GM21390 (cell line): ENCODE measurements around the gene GPC6.

ENCODE experiments used
- ATAC-seq: cut with Tn5 transposase; IDR thresholded peaks from one replicate; pipeline ENCODE4 v1.9.1; 2021; ENCODE audit not compliant: unreplicated experiment

The GPC6 gene

DNA sequence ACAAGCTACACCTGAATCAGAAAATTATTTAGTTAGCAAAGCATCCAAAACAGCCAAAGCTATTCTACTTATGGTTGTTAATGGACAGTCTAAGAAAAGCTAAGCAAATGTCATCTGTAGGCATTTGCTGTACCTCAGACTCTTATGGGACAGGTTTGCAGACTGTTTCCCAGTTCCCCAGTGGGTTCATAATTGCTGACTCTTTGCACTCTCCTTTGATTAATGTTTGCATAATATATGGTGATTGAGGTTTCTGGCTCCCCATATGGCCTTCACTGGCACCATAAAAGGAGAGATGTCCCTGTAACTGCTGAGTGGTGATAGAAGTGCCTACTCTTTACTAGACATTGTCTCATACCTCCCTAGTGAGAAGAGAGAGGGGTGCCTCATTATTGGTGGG lies 142.1 kb downstream of the GPC6 start:
- no peak for ATAC-seq

DNA sequence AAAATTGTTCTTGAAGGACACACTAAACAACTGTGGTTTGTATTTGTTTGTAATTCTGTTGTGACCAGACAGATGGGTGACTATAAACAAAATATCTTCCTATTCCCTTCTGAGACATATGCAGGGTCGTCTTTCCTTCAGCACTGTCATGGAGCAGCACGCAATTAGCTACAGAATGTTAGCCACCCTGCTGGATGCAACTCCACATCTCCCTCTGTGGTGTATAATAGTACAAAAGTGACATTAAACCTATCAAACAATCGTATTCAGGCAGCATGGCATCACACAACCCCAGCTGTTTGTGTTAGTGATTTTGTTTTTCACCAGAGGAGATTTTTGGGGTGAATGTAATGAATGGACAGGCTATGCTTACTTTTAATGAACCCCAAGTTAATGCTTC lies 146.2 kb downstream of the GPC6 start:
- ATAC-seq: no peak

DNA sequence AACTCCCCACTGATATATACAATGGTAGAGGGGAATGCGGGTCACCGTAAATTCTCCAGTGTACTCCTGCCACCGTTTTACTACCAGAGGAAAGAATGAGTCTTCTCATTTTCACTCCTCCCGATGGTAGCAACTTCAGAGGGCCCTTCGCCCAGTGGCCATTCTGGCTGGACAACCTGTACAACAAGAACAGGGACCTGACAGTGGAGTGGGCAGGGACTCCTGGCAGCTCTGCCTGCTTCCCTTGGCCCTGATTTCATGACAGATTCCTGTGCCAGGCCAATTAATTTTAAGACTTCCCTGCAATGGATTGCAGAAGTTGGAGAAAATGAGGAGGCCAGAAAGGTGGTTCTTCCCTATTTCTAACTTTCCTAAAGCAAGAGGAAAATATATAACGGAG lies 148.9 kb downstream of the GPC6 start:
- no peak for ATAC-seq

DNA sequence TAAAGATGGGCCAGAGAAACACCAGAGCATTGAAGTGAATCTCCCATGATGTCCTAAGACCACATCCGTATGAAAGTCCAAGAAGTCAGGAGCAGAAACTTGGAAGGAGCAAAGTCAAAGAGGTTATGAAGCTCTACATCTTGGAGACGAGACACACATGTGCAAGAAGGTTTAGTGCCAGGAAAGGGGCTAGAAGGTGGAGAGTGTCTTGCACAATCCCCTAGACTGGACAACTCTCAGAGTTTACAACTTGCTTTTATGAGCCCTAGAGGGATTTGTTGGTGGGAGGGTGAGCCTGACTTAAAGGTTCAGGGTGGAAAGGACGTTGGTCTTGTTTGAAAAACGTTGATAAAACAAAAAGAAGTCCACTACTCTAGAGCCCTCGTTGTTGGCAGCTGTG lies 150.6 kb downstream of the GPC6 start:
- ATAC-seq: no peak

DNA sequence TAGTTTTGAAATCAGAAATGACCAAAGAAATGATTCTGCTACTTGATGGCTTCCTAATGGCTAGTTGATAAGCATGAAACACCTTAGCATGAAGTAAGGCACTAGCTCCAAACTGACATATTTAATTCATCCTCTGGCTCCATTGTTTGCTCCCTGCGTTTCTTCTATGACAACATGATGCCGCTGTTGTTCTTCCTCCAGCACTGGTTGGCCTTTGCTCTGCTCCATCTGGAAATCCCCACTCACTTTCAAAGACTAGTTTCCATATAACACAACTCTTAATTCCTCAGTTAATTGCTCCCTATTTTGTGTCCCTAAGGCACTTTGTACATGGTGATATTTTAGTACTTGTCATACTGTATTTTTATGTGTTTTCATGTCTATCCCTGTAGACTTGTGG lies 151.6 kb downstream of the GPC6 start:
- ATAC-seq: no peak

DNA sequence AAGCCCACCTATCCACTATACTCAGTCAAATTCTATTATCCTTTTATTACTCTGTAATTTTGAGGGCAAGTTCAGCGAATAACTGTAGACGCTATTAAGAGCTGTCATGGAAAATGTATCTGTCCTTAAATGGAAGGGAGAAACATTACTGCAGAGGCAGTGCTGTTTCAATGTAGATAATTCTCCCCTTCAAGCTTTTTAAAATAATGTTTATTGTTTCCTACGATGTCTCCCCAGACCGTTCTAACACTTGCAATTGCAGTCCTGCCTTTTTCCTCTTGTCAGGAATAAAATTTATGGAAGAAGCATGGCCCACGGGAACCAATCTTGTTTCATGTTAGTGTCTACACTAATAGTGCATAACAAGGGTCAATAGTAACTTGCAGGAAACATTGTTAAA lies 159.5 kb downstream of the GPC6 start:
- no peak for ATAC-seq

DNA sequence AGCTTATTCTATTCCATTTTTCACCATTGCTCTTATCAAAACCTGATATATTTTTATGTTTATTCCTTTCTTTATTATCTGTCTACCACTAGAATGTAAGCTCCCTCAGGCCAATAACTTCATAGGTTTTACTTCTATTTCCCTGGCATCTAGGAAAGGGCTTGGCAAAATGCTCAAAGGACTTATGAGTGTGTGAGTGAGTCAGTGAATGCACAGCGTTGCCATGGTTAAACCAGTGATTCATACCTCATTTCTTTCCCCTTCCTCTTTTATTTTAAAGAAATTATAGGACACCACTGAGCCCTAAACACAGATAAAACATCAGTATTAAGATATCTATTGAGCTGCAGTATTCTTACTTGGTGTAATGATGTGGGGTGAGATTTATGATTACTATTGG lies 162.1 kb downstream of the GPC6 start:
- ATAC-seq: no peak

DNA sequence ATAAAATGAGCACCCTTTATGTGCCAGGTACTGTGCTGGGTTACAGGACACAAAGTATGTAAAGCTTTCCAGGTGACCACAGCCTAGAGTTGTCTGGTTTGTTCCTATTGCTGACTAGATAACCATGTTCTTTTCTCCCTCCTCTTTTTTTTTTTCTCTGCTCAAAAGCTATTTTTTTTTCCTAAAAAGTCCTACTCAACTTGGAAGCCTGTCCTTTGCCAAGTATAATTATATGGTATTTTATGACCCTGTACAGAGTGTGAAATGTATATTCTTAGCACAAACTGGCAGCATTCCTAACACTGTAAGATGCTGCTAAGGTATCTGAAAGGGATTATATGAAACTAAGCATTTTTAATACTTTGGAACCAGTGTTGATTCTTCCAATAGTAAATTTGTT lies 171.0 kb downstream of the GPC6 start:
- ATAC-seq: no peak

DNA sequence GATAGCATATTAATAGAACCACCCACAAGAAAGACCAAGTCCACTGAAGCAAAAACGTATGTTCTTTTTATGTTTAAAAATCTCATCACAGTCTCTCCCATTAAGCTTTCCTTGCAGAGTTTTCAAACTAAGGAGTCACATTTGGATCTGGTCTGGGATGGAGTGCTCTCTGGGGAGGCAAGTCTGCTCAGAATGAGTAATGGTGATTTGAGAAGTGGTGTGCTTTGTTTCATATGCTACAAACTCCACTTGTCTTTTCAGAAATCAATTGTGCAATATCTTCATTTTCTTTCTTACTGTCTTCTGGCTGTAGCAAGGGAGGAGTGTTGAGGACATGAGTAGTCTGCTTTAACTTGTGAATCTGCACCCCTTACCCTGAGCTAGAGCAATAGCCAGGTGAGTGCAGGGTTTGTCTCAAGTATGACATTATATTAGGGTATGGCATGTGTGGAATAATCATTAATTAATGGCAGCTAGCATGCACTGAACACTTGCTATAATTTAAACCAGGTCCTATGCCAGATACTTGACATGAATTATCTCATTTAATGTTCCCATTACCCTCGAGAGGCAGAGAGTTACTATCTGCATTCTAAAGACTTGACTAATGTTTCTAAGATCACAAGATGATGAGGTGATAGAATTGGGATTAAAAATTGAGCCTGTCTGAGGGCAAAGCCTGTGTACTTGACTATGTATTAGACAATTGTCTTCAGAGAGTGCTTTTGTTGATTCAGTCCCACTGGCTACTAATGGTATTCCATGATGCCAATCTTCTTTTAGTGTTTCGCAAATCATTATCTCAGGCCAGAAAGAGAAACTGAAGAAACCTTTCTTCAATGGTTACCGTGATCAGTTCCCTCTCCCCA lies 171.8 kb downstream of the GPC6 start:
- ATAC-seq: no peak

DNA sequence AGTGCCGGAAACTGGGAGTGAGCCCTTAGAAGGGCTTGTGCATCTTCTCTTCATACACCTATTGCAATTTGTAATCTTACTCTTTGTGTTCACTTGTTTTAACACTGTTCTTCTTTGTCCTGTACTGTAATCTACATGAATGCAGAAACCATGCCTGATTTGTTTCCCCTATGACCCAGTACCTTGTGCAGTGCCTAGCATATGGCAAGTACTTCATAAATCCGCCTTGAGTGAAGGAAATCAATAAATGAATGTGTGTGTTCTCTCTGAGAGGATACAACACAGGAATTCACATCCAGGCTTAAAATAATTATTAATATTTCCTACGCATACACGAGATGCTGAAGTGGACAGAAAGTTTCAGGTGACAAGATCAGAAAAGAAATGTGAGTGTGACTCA lies 172.6 kb downstream of the GPC6 start:
- ATAC-seq: no peak

DNA sequence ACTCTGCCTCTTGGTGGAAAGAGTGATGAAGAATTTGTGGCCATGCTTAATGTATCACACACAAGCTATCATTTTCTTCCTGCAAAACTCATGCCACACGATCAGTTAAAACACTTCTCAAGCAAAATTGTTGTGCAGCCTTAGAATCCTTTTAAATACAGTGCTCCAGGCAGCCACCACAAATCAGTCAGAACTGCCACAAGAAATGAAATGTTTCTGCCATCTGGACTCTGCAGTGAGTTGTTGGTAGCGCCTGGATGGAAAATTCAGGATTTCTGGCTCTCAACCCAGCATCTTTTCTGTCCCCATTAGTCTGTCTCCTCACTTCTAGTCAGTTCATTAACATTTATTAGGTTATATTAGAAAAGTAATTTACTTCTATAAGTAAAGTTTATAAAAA lies 179.5 kb downstream of the GPC6 start:
- ATAC-seq: no peak

DNA sequence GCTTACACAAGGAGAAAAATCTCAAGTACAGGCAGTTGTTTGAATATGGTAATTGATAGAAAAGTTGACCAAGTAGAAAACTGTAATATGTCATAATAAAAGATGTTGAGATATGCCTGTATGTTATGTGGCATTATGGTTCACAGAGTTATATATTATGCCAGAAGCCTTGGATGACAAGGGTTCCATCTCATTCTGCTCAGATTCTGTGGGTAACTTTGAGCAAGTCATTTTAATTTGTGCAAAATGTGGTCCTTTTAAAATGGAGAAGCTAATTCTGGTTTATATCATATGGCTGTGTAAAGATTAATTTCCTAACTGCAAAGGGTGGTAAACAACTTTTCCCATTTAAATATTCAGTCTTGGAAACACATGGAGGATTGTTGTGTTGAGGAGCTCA lies 180.9 kb downstream of the GPC6 start:
- no peak for ATAC-seq

DNA sequence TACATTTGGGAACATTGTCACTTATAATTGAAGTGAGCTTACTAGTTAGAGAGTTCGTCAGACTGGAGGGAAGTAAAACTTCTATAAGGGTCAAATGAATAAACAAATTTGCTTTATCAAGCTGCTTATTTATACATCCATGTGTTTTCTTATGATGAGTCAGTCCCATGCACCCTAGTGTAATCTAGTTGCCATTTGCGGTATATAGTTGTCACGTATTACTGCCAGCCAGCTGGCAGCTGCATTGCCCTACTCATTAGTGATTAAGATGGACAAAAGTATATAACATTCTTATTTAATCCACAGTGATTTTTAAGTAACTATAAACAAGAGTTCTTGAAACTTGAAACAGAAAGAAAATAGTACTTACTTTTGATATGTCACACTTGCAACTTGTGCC lies 182.4 kb downstream of the GPC6 start:
- ATAC-seq: no peak

DNA sequence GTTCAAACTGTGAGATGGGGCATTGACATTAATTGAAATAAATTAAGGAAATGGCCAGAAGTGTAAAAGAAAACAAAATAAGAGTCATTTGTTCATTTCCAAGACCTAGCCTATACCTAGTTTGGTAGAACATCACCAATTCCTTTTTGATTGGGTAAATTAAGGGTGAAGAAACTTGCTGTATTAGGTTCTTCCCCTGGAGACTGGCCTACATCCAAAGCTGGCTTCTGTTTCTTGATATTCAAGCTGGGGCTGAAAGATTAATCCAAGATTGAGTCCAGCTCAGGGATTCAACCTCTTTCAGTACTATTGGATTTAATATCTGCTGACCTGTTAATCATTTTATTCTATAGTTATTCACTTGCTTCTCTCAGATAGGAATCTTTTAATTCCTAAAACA lies 183.2 kb downstream of the GPC6 start:
- no peak for ATAC-seq

DNA sequence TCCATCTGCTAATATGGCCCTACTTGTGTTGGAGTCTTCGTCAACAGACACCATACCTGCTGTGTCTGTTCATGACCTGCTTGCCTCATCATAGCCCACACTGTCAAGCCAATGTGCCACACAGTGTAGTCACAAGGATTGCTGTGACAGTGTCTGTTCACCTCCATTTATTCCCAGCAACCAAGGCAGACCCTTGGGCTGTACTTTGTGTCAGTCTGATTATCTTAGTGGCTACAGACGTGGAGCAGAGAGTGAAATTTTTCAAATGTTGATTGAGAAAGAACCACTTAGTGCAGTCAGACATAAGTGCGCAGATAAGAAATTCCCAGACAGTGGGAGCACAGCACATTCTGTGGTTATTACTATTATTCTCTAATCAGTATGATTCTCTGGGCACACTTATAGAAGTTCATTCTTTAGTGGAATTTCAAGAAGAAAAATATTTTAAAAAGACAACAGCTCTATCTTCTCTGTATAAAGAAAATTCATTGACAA lies 184.6 kb downstream of the GPC6 start:
- ATAC-seq: no peak

DNA sequence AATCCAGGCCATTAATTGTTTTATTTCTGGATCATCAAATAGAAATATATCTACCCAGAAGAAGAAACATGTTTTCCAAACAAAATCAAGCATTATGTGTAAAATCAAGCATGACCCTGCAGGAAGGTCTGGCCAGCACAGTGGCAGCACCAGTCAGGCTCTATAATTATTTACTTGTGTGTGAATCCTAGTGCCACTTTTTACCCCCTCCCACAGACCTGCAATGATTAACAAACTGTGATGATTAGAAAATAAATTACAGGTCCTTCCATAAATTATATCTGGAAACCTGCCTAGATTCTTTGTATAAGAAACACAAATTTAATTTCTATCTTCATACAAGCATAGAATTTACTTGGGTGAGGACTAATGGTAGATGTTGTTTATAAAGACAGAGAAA lies 186.1 kb downstream of the GPC6 start:
- no peak for ATAC-seq

DNA sequence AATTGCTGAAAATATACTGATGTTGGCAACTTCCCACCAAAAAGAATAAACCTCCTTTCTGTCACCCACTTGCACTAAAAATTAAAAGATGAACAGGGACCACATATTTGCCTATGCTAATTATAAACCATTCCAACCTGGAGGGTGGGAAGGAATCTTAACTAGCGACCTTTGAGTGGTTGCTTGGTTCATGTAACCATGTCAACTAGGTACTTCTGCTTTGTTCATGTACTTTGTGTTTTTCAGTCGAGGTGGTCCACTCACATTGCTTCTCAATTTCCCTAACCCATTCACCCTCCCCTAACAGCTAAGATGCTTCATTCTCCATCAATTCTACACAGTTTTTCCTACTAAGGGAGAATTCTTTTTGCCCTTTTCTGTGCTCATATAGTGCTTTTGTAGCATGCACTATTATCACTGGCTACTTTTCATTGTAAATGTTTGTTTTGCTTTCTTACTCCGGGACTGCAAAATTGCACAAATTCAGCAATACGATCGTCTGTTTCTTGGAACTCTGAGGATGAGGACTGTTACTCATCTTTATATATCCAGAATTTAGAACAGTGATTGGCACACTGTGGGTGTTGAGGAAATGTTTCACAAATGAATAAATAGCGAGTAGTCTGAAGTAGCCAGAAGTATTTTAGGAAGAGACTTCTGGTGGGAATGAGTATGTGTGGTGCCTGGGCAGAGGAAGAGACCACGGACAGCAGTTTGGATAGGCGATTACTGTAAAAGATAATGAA lies 187.5 kb downstream of the GPC6 start:
- ATAC-seq: no peak

DNA sequence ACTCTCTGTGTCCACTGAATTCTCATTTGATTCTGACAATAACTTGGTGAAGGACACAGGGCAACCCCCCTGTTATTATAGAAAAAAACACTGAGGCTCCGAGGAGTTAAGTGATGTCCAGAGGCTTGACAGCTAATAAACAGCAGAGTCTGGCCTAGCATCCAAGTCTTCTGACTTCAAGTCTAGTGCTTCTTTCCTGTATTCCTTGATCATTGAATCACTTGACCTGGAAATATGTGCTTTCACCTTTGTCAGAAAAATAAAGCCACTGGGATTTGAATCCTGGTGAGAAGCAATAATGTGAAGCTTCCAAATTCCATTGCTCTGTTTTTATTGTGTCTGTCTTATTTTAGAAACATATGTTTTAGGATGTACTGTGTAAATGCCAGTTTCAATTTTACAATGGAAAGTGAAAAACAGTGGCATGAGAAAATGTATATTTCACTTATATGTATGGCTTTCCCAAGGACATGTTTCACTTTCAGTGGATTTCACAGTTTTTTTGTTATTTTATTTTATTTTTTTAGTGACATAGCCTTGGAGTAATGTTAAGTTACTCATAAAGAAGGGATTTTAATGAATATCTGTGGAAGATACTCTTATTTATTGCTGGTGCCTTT lies 190.2 kb downstream of the GPC6 start:
- no peak for ATAC-seq

DNA sequence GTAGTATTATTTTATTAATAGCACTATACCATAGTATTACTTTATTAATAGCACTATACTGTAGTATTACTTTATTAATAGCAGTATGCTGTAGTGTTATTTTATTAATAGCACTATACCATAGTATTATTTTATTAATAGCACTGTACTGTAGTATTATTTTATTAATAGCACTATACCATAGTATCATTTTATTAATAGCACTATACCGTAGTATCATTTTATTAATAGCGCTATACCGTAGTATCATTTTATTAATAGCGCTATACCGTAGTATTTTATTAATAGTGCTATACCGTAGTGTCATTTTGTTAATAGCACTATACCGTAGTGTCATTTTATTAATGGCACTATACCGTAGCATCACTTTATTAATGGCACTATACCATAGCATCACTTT lies 191.8 kb downstream of the GPC6 start:
- ATAC-seq: no peak

DNA sequence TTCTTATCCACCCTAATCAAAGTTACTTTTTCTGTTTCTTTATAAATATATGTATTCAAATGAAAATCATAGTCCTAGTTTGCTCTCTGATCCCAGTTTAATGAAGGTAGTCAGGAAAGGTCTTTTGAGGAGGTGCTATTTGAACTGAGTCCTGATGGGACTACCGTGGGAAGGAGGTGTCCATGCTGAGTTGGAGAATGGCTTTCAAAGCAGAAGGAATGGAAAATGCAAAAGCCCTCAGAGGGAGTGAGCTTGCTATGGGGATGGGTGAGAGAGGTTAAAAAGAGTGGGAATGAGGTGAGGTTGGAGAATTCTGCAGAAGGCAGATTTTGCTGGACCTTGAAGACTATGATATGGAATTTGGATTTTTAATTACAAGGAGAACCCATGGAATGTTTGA lies 193.6 kb downstream of the GPC6 start:
- ATAC-seq: no peak

DNA sequence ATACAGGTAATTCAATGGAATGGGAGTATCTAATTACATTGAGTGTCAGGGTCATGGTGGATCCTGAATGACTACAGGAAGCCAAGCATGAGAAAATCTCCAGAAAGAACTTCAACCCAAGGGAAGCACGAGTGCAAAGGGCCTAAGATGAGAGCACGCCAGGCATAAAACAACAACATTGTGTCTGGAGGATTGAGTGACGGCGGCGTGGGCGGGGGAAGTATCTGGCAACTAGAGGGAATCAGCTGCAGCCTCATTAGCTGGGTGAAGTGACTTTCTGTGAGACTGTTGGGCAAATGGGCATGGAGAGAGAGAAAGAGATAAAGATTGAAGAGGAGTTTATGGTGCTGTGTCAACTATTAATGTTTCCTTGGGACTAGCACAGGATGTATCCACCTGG lies 194.3 kb downstream of the GPC6 start:
- no peak for ATAC-seq

DNA sequence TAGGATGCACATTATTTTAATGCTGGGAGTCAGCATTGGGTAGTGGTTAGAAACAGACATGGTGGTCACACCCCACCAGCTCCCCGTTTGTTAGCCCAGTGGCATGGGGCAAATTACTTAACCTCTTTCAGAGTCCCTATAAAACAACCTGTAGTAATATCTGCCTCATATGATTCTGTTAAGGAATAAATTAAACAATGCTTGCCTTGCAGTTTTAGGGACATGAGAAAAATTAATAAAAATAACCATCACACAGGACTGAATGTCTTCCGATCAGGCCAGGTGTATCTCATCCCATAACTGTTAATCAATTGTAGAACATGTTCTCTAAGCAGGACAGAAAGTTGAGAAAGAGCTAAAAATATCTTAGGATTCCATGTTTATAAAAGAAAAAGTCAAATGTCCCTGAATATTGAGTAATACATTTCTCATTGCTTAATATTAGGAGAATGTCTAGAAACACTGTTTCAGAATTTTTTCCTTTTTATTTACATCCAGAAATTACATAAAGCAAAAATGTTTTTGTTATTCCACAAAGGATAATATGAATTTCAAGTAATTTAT lies 196.5 kb downstream of the GPC6 start:
- ATAC-seq: no peak
